ENCODE measurements around the gene SARNP.

Gene SARNP

GRCh38 chr12:55743406-55744339, 73.9 kb downstream of the SARNP start:
- 0 out of 2 replicates have a peak, but pooled peaks have one; percentile 23 for TF ChIP-seq TAF1 (IDR thresholded peaks at IDR 0.05; ENCODE audit: borderline replicate concordance, insufficient read depth, low read length)
- peak; percentile 24; the same call in 1 of the 2 replicates for TF ChIP-seq SIN3A (IDR thresholded peaks at IDR 0.05; ENCODE audit: borderline replicate concordance, insufficient read depth, low read length)
- 0 out of 4 replicates have a peak, but pooled peaks of 1 of the 2 experiments have one; percentile 31 for TF ChIP-seq REST (IDR thresholded peaks at IDR 0.05; ENCODE audit: insufficient read depth in 1 of 2, low read depth in 2 of 2, low read length in 2 of 2)
- no peak for TF ChIP-seq FOXP2 (optimal IDR thresholded peaks at IDR 0.05; ENCODE audit: borderline replicate concordance, extremely low read depth, extremely low read length, insufficient read depth)

- 0 out of 2 replicates have a peak, but pooled peaks have one; percentile 49 for TF ChIP-seq SIN3A (IDR thresholded peaks at IDR 0.05; ENCODE audit: borderline replicate concordance, insufficient read depth, low read length)
- peak; percentile 53; the same call in 1 of the 2 replicates for TF ChIP-seq POLR2AphosphoS5 (IDR thresholded peaks at IDR 0.05; ENCODE audit: low read depth, low read length)
- TF ChIP-seq TAF1 (IDR thresholded peaks at IDR 0.05; ENCODE audit: borderline replicate concordance, insufficient read depth, low read length): peak; percentile 83; the same call in 1 of the 2 replicates
- no peak for TF ChIP-seq FOXP2 (optimal IDR thresholded peaks at IDR 0.05; ENCODE audit: borderline replicate concordance, extremely low read depth, extremely low read length, insufficient read depth)
- no peak for TF ChIP-seq REST (IDR thresholded peaks at IDR 0.05; ENCODE audit: insufficient read depth in 1 of 2, low read depth in 2 of 2, low read length in 2 of 2)
These were observed 74.7 kb downstream of the SARNP start, which contains the start of gene GDF11 for GRCh38 chr12:55742719-55743405. GDF11 (plus strand) TSS chr12:55743122; CDS start chr12:55743317, 195 bp downstream.

GRCh38 chr12:55741931-55742680, 75.4 kb downstream of the SARNP start:
- no peak for TF ChIP-seq REST (IDR thresholded peaks at IDR 0.05; ENCODE audit: insufficient read depth in 1 of 2, low read depth in 2 of 2, low read length in 2 of 2)
- TF ChIP-seq TAF1 (IDR thresholded peaks at IDR 0.05; ENCODE audit: borderline replicate concordance, insufficient read depth, low read length): no peak
- TF ChIP-seq FOXP2 (optimal IDR thresholded peaks at IDR 0.05; ENCODE audit: borderline replicate concordance, extremely low read depth, extremely low read length, insufficient read depth): no peak
- TF ChIP-seq SIN3A (IDR thresholded peaks at IDR 0.05; ENCODE audit: borderline replicate concordance, insufficient read depth, low read length): no peak
- no peak for TF ChIP-seq POLR2AphosphoS5 (IDR thresholded peaks at IDR 0.05; ENCODE audit: low read depth, low read length)

- TF ChIP-seq POLR2AphosphoS5 (IDR thresholded peaks at IDR 0.05; ENCODE audit: low read depth, low read length) (no peak), SIN3A (IDR thresholded peaks at IDR 0.05; ENCODE audit: borderline replicate concordance, insufficient read depth, low read length) (no peak), REST (IDR thresholded peaks at IDR 0.05; ENCODE audit: insufficient read depth in 1 of 2, low read depth in 2 of 2, low read length in 2 of 2) (no peak), FOXP2 (optimal IDR thresholded peaks at IDR 0.05; ENCODE audit: borderline replicate concordance, extremely low read depth, extremely low read length, insufficient read depth) (no peak), TAF1 (IDR thresholded peaks at IDR 0.05; ENCODE audit: borderline replicate concordance, insufficient read depth, low read length) (no peak)
These were observed 78.5 kb downstream of the SARNP start for GRCh38 chr12:55739025-55739378.
